HuH-7.5 (cell line): ENCODE measurements around the gene PGPEP1.
"Not testable (repeated sequence)": the region's sequence is repeated elsewhere in the genome, so short reads cannot be mapped to it uniquely, and the experiment has no call there.

Source experiments
- DNase-seq: peaks from one replicate; pipeline ENCODE4 v3.0.0; 2011; ENCODE audit warnings: low spot score

Gene PGPEP1

DNA sequence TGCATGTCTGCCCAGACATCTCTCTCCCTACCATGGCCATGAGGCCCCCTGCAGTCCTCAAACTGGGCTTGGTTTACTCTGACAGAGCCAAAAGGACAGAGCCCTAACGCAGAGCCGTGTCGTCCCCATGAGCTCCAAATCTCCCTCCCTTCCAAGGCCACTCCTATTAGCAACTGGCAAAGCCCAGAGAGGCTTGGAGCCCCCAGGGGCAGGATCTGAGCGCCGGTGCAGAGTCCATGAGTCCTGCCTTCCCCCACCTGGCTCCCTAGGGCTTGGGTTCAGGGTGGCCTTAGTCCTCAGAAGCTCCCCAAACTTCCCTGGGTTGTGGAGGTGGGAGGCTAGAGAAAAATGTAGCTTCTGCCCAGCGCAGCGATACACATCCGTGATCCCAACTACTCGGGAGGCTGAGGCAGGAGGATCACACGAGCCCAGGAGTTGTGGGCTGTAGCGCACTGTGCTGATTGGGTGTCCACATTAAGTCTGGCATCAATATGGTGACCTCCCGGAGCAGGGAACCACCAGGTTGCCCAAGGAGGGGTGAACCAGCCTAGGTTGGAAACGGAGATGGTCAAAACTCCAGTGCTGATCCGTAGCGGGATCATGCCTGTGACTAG, 7.4 kb upstream of the PGPEP1 start:
- DNase-seq: no peak

DNA sequence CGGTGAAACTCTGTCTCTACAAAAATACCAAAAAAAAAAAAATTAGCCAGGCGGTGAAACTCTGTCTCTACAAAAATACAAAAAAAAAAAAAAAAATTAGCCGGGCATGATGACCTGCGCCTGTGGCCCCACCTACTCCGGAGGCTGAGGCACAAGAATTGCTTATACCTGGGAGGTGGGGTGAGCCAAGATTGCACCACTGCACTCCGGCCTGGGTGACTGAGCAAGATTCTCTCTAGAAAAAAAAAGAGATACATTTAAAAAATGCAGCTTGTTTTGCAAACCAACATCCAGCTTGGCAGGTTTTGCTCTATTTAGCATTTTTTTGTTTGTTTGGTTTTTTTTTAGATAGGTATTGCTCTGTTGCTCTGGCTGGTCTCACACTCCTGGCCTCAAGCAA, 6.7 kb upstream of the PGPEP1 start:
- no peak for DNase-seq

DNA sequence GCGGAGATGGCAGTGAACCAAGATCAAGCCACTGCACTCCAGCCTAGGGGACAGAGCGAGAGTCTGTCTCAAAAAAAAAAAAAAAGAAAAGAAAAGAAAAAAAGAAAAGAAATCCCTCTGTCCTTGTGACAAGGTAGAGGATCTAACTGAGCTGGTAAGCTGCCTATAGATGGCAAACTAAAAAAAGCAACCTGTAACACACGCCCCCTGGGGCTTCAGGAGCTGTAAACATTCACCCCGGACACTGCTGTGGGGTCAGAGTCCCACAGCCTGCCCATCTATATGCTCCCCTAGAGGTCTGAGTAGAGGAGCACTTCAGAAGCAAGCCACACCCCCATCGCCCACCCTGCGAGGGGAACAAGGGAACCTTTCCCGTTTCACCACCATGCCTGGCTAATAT, 4.3 kb upstream of the PGPEP1 start:
- no peak for DNase-seq

DNA sequence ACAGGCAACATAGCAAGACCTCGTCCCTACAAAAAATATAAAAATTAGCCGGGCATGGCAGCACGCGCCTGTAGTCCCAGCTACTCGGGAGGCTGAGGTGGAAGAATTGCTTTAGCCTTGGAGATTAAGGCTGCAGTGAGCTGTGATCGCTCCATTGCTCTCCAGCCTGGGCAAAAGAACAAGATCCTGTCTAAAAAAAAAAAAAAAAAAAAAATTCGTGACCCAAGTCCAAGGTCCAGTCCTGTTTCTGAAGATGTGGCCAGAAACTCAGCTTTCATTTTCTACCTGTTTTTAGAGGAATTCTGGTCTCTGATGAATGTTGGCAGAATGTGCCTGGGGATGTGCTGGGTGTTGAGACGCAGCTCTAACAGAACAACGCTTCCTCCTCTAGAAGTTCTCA, 1.9 kb upstream of the PGPEP1 start:
- DNase-seq: no peak

DNA sequence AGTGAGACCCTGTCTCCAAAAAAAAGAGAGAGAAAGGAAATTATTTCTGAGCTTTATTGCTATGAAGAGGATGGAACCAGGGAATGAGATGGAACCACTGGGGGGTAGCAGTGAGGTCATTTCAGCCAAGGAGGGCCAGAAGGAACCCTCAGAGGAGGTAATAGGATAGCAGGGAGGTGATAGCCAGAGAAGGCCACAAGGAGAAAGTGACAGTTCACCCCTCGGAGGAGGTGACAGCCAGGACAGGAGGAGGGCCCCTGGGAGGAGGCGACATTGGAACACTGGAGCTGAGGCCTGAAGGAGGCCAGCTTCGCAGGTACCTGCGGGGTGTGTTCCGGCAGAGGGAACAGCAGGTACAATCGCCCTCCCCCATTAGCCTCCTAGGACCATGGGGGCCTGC, 675 bp upstream of the PGPEP1 start:
- peak; percentile 49 for DNase-seq

DNA sequence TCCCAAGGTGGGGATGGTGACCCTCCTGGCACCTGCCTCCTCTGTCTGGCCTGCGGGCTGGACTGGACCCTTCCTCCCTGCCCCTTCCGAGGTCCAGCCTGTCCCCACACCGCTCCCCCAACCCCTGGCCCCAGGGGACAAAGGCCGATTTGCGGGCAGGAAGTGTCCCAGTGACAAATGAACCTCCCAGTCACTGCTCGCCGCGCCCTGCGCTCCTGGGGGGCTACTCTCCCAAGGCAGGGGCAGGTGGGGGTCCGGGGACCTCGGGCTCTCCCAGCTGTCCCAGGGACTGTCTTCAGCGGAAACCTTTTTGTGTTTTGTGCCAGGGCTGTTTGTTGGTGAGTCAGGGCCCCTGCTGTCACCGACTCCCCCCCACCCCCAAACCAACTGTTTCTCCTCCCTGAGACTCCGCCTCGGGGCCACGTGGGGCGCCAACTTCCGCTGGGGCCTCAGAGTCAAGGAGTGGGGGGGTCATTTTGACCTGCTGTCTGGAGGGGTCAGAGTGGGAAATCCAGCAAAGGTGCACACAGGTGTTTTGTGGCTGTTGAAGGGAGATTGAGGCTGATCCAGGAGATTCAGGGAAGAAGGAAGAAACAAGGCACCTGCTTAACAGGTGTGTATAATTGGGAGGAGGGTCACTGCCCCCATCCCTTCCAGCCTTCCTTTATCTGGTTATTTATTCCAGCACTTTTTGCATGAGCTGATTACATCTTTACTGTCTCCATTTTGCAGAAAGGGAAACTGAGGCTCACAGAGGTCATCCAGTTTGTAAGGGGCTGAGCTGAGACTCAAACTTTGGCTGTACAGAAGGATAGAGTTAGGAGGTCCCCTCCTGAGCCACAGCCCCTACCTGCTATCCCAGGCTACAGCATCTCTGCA, 831 bp downstream of the PGPEP1 start:
- peak; percentile 68 for DNase-seq

DNA sequence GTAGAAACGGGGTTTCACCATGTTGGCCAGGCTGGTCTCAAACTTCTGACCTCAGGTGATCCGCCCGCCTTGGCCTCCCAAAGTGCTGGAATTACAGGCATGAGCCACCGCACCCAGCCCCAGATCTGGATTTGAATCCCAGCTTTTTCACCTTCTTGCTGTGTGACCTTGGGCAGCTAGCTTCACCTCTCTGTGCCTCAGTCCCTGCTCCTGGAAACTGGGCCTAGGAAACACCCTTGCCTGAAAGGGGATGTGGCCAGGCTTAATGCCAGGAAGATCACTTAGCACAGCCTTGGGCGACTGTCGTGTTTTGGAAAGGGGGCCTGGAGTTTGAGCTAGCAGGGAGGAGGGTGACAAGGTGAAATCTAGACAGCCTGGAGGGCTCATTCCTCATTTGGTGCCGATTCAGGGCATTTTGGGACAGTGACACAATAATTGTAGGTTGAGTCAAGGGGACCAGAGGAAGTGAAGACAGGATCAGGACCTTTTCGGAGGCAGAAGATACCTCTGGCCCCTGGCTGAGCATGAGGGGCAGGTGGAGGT, 1.8 kb downstream of the PGPEP1 start:
- DNase-seq: no peak

DNA sequence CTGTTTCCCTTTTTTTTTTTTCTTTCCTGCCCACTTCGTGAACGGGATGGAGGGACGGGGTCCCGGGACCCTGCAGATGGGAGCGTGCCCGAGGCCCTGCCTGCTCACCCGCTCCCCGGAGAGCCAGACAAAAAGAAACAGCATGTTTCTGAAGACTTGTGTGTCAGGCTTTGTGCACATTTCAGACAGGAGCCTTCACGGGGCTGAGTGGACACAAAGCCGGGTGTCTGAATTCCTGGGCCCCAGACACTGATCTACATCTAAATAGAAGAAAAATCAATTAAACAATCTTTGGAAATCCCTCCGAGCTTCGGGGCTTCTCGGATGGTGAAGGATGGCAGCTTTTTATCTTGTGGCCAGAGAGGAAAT, 4.2 kb downstream of the PGPEP1 start:
- DNase-seq: no peak

DNA sequence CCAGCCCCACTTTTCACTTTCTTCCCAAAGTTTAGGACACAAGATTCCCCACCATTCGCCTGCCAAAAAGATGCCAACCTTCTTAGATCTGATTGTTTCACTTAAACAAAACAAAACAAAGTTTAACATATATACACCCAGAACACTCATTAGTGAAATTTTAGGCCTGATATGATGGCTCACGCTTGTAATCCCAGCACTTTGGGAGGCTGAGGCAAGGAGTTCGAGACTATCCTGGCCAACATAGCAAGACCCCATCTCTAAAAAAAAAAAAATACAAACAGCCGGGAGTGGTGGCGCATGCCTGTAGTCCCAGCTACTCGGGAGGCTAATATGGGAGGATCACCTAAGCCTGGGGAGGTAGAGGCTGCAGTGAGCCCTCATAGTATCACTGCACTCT, 4.9 kb downstream of the PGPEP1 start:
- DNase-seq: no peak

DNA sequence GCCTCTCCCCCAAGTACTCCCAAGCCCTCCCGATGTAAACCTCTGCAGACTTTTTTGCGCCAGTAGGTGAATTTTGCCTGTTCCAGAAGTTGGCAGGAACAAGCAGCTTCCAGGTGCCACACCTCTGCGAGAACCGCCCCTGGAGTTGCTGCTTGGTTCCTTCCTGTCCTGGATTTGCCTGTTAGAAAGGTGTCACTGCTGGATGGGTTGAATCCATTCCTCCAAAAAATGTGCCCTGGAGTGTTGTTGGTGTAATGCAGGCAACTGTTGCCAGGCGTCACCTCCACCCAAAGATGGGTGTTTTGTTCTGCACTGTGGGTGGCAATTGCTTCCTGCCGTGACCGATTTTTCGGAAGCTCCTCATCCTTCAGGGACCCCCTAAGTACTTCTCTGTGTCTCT, 5.7 kb downstream of the PGPEP1 start:
- DNase-seq: no peak

DNA sequence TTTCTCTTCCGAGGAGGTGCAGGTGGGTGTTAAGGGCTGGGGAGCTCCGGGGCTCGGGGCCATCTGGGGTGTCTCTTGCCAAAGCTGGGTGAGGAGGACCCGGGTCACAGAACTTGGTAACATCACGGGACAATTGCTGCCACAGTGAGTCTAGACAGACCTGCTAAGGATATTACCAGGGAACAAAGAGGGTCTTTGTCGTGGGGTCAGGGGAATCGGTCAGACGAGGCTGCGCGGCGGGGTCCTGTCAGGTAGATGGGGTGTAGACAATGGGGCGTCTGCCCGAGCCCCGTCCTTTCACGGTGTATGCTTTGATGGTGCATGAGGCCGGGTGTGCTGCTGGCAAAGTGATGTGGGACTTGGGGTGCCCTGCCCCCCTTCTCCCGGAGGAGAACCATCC, 7.8 kb downstream of the PGPEP1 start:
- no peak for DNase-seq

DNA sequence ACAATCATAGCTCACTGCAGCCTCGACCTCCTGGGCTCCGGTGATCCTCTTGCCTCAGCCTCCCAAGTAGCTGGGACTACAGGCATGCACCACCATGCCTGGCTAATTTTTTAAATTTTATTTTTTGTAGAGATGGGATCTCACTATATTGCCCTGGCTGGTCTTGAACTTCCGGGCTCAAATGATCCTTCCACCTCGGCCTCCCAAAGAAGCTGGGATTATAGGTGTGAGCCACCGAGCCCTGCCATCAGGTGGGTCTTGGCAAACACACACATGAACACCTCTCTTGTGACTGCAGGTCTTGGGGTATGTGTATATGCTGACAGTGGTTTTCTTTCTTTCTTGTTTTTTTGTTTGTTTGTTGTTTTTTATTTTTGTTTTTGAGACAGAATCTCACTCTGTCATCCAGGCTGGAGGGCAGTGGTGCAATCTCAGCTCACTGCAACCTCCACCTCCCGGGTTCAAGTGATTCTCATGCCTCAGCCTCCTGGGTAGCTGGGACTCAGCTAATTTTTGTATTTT, 8.5 kb downstream of the PGPEP1 start:
- not testable (repeated sequence) for DNase-seq

DNA sequence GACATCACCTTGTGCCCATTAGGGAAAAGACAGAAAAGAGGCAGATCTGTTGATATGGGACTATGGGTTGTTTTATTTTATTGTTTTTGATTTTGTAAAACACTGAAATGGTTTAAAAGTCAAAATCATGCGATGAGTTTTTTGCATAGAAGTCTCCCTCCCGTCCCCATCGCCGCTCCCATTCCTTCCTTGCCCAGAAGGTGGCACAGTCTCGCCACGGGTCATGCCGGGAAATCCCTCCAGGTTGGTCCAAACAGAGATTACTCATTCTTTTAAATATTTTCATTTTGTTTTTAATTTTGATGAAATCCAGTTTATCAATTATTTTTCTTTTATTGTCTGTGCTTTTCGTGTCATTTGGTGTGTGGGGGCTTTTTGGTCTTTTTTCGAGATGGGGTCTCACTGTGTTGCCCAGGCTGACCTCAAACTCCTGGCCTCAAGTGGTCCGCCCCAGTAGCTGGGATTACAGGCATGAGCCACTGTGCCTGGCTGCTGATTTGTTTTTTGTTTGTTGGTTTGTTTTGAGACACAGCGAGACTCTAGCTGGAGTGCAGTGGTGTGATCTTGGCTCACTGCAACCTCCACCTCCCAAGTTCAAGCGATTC, 9.2 kb downstream of the PGPEP1 start:
- DNase-seq: peak; percentile 80

DNA sequence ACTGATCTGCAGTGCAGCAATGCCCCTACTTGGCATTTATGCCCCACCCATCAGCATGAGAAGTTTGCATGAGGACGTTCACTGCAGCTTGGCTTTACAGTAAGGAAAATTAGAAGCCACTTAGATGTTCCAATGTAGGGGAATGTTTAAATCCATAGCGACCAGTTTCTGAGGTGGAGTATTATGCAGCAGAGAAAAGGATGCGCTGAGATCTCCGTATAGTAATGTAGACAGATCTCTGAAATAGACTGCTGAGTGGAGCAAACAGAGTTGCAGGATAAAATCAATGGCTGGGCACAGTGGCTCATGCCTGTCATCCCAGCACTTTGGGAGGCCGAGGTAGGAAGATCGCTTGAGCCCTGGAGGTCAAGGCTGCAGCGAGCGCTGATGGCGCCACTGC, 10.1 kb downstream of the PGPEP1 start:
- no peak for DNase-seq

DNA sequence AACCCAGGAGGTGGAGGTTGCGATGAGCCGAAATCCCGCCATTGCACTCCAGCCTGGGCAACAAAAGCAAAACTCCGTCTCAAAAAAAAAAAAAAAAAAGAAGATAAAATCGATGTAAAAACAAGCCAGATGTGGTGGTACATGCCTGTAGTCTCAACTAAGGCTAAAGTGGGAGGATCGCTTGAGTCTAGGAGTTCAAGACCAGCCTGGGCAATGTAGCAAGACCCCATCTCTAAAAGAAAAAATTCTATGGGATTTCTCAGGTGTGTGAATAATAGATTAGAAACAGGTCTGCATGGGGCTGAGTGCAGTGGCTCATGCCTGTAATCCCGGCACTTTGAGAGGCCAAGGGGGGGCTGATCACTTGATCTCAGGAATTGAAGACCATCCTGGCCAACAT, 11.1 kb downstream of the PGPEP1 start:
- no peak for DNase-seq

DNA sequence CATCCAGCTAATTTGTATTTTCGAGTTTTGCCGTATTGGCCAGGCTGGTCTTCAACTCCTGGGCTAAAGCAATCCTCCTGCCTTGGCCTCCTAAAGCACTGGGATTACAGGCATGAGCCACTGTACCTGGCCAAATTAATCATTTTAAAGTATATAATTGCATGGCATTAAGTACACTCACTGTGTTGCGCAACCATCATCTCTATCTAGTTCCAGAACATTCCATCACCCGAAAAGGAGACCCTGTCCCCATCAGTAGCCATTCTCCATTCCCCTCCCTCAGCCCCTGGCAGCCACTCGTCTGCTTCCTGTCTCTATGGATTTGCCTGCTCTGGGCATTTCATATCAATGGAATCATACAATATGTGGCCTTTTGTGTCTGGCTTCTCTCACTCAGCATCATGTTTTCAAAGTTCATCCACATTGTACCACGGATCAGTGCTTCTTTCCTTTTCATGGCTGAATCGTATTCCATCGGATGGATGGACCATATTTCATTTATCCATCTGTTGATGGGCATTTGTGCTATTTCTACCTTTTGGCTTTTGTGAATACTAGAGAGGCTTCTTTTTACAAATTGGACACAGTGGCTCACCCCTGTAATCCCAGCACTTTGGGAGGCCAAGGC, 13.1 kb downstream of the PGPEP1 start:
- no peak for DNase-seq

DNA sequence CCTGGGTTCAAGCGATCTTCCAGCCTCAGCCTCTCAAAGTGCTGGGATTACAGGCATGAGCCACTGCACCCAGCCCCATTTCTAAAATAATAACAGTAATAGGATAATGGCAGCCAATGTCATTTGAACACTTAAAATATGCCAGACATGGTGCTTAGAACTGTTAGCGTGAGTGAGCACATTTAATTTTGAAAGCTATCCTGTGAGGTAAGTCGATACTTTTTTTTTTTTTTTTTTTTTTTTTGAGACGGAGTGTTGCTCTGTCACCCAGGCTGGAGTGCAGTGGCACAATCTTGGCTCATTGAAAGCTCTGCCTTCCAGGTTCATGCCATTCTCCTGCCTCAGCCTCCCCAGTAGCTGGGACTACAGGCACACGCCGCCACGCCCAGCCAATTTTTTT, 14.3 kb downstream of the PGPEP1 start:
- not testable (repeated sequence) for DNase-seq

DNA sequence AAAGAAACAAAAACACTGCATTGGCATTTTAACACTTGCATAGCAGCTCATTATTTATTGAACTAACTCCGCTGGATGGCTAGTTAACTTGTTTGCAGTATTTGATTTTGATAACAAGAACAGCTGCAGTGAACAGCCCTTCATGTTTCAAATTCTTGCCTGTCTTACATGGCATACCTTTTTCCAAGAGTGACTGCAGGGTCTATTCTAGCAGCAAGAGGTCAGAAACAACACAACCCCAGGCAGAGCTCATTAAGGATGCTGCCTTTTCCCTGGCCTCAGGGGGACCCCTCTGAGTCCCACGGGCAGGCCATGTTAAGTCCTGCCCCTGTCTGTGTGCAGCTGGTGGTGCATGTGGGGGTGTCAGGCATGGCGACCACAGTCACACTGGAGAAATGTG, 16.6 kb downstream of the PGPEP1 start:
- no peak for DNase-seq

DNA sequence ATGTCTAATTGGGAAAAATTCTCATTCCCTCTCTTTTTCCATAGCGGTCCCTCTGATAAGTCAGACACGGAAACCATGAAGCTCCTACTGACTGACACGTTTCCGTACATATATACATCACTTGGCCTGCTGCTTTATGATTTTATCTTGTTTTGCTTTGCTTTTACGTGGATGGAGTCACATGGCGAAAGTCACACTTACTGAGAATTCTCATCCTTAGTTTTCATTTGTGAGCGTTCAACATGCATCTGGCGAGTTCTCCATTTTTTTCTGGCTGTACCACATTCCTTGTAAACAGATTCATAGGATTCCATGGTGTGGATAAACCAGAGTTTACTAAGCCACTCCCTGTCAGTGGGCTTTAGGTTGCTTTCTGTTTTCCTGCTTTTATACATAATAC, 21.2 kb downstream of the PGPEP1 start:
- no peak for DNase-seq

DNA sequence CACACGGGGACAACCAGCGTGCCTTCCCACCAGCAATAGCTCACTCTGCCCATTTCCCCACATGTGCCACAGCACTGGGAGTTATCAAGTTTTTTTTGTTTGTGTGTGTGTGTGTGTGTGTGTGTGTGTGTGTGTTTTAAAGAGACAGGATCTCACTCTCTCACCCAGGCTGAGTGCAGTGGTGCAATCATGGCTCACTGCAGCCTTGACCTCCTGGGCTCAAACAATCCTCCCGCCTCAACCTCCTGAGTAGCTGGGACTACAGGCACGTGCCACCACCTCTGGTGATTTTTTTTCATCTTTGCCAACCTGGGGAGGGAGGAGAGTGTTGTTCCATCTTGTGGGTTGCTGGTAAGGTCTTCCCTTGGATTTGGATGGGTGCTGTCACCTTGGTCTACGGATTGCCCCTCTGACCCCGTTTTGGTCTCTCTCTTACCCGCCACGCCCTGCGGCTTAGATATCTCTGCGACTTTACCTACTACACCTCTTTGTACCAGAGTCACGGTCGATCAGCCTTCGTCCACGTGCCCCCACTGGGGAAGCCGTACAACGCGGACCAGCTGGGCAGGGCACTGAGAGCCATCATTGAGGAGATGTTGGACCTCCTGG, 22.6 kb downstream of the PGPEP1 start:
- no peak for DNase-seq

DNA sequence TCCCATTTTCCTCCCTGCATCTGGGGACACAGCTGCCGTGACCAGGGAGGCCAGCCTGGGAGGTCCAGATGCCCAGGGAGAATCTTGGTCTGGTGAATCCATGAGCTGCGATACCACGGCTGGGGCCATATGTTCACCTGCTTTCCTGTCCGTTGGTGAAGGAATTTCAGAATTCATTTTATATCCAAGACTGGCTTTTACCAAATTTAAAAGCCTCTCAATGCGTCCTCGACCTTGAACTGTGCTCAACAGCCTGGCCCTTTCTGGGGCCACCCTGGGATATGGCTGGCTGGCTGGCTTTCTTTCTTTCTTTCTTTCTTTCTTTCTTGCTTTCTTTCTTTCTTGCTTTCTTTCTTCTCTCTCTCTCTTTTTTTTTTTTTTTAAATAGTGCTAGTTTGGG, 23.4 kb downstream of the PGPEP1 start:
- no peak for DNase-seq

DNA sequence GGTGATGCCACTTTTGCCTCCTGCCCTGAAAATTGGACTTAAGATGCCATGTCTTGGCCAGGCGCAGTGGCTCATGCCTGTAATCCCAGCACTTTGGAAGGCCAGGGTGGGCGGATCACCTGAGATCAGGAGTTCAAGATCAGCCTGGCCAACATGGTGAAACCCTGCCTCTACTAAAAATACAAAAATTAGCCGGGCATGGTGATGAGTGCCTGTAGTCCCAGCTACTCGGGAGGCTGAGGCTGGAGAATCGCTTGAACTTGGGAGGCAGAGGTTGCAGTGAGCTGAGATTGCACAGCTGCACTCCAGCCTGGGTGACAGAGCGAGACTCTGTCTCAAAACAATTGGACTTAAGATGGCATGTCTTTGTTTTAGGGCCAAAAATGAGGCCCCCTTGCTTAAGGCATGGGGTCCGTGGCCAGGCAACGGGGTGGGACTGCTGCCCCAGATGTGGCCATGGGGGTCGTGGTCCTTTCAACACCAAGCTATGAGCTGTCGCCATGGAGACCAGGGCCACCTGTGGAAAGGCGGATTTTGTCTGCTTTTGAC, 24.0 kb downstream of the PGPEP1 start:
- not testable (repeated sequence) for DNase-seq
